SU-DHL-6 (cell line): Measurements from ENCODE around the gene PFKFB2.

Experiments used
- H2AFZ ChIP-seq: fragments of 200-600 bp; sonication (generic); 2 replicates; pipeline ENCODE4 v1.6.1; 2014; ENCODE audit warnings: low read depth, mild to moderate bottlenecking, moderate library complexity, mixed read lengths, antibody characterized with exemption, low read length; ENCODE audit not compliant: severe bottlenecking
- H3F3A ChIP-seq: fragments of 200-600 bp; shearing (Covaris generic); 2 replicates; pipeline ENCODE4 v1.6.0; 2016; ENCODE audit warnings: antibody characterized with exemption, mild to moderate bottlenecking; ENCODE audit not compliant: insufficient read depth
- H3K27ac ChIP-seq: fragments of 200-600 bp; sonication (generic); 2 replicates; pipeline ENCODE4 v1.5.1; 2016; ENCODE audit warnings: low read depth, mild to moderate bottlenecking, low read length, moderate library complexity, mixed read lengths
- H3K27me3 ChIP-seq: fragments of 200-600 bp; sonication (generic), shearing (Covaris generic); 2 replicates; pipeline ENCODE4 v1.6.0; 2014; ENCODE audit warnings: mild to moderate bottlenecking, low read length
- H3K36me3 ChIP-seq: fragments of 200-600 bp; sonication (generic); 2 replicates; pipeline ENCODE4 v1.6.1; 2014; ENCODE audit warnings: mild to moderate bottlenecking, low read length, mixed read lengths
- H3K4me2 ChIP-seq: fragments of 300-600, 200-600 bp; shearing (Covaris generic), sonication (generic); 2 replicates; pipeline ENCODE4 v1.6.0; 2014; ENCODE audit warnings: low read length, low read depth, mild to moderate bottlenecking; ENCODE audit not compliant: poor library complexity, severe bottlenecking
- H3K4me3 ChIP-seq: fragments of 200-600 bp; sonication (generic); 2 replicates; pipeline ENCODE4 v1.5.1; 2014; ENCODE audit warnings: antibody characterized with exemption, low read length, mild to moderate bottlenecking, mixed read lengths; ENCODE audit not compliant: insufficient read depth, poor library complexity, severe bottlenecking
- H3K79me2 ChIP-seq: fragments of 200-600 bp; sonication (generic); 2 replicates; pipeline ENCODE4 v1.6.1; 2014; ENCODE audit warnings: mild to moderate bottlenecking, low read length, moderate library complexity; ENCODE audit not compliant: insufficient read depth
- H3K9ac ChIP-seq: fragments of 200-600 bp; sonication (generic); 2 replicates; pipeline ENCODE4 v1.7.0; 2014; ENCODE audit warnings: mild to moderate bottlenecking, low read length
- H3K9me2 ChIP-seq: fragments of 200-600 bp; sonication (generic); replicated peaks from 2 replicates; pipeline ENCODE4 v1.6.1; 2014; ENCODE audit warnings: low read length; ENCODE audit not compliant: insufficient read depth
- H3K9me3 ChIP-seq: fragments of 200-600 bp; sonication (generic); 2 replicates; pipeline ENCODE4 v1.6.1; 2014; ENCODE audit warnings: low read length, mixed read lengths; ENCODE audit not compliant: insufficient read depth
- H4K20me1 ChIP-seq: fragments of 200-600 bp; sonication (generic); 2 replicates; pipeline ENCODE4 v1.6.1; 2014; ENCODE audit warnings: low read depth, mild to moderate bottlenecking, antibody characterized with exemption, low read length, moderate library complexity, mixed read lengths
- EZH2phosphoT487 ChIP-seq: fragments of 200-600 bp; sonication (generic), shearing (Covaris generic); conservative IDR thresholded peaks from 2 replicates; pipeline ENCODE4 v1.6.1; 2018; ENCODE audit warnings: mild to moderate bottlenecking, antibody characterized with exemption, low read length, moderate library complexity, mixed read lengths
- TF ChIP-seq, protein P1 (sequence below): fragments of 200-600 bp; sonication (generic); IDR thresholded peaks from one replicate; pipeline ENCODE4 v1.5.1; 2017; ENCODE audit warnings: antibody characterized with exemption, mild to moderate bottlenecking, low read length, moderate library complexity; ENCODE audit not compliant: insufficient read depth, poor library complexity, severe bottlenecking

The PFKFB2 gene

DNA sequence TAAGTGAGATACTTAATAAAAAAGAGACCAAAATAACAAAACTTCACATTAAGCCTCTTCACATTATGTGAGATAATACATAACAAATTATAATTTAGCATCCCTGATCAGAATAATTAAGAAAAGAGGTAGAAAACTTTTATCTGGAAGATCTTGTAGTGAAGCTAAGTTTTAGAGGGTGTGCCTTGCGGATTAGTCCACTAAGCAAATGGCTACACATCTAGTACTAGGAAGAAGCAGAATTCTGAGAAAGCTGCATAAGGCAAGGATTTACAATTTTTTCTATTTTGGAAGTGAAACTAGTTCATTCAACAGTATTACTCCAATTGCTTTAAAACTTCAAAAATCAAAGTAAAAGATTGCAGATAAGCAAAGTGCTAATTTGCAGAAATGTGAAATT lies 5.6 kb upstream of the PFKFB2 start:
- no peaks in the 10 kb centered on the region for H3F3A ChIP-seq
- no peak for TF ChIP-seq EZH2phosphoT487
- TF ChIP-seq, protein P1, sequence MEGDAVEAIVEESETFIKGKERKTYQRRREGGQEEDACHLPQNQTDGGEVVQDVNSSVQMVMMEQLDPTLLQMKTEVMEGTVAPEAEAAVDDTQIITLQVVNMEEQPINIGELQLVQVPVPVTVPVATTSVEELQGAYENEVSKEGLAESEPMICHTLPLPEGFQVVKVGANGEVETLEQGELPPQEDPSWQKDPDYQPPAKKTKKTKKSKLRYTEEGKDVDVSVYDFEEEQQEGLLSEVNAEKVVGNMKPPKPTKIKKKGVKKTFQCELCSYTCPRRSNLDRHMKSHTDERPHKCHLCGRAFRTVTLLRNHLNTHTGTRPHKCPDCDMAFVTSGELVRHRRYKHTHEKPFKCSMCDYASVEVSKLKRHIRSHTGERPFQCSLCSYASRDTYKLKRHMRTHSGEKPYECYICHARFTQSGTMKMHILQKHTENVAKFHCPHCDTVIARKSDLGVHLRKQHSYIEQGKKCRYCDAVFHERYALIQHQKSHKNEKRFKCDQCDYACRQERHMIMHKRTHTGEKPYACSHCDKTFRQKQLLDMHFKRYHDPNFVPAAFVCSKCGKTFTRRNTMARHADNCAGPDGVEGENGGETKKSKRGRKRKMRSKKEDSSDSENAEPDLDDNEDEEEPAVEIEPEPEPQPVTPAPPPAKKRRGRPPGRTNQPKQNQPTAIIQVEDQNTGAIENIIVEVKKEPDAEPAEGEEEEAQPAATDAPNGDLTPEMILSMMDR = no peak
- no peak overlapping the region for H3K27ac ChIP-seq
- no peak overlapping the region for H3K9ac ChIP-seq
- H3K9me2 ChIP-seq = no peaks in the 10 kb centered on the region
- no peak overlapping the region for H3K4me2 ChIP-seq
- H3K36me3 ChIP-seq = no peaks in the 10 kb centered on the region
- no peaks in the 10 kb centered on the region for H3K9me3 ChIP-seq
- H4K20me1 ChIP-seq = no peaks in the 10 kb centered on the region
- H2AFZ ChIP-seq = no peak overlapping the region
- H3K4me3 ChIP-seq = no peak overlapping the region
- no peaks in the 10 kb centered on the region for H3K79me2 ChIP-seq
- H3K27me3 ChIP-seq = no peaks in the 10 kb centered on the region; the same call in 1 of the 2 replicates

DNA sequence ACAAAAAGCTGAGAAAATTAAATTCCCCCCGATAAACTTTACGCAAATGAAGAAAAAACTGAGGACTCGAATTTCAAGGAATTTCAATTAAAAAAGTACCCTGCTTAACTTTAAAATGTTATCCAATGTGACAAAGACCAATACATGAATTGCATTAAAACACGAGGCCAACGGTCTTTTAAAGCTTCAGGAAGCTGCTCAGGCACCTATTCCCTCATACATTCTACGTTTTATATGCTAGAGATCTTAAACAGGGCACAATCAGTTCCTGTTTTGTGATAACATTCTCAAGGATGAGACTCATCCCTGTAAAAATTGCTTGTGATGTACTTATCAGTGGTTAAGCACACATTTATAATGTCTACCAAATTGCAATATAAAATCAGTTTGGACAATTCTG lies 5.0 kb upstream of the PFKFB2 start:
- Histone ChIP-seq H3K9me2 (no peaks in the 10 kb centered on the region), H3K27ac (no peak overlapping the region), H3K36me3 (no peaks in the 10 kb centered on the region), H4K20me1 (no peaks in the 10 kb centered on the region), H3K4me2 (no peak overlapping the region), H3K27me3 (no peaks in the 10 kb centered on the region; the same call in 1 of the 2 replicates), H3K4me3 (no peak overlapping the region), H3K9me3 (no peaks in the 10 kb centered on the region), H3F3A (no peaks in the 10 kb centered on the region), H3K79me2 (no peaks in the 10 kb centered on the region), H3K9ac (no peak overlapping the region), H2AFZ (no peak overlapping the region)
- TF ChIP-seq EZH2phosphoT487 = no peak
- TF ChIP-seq, protein P1 = no peak

DNA sequence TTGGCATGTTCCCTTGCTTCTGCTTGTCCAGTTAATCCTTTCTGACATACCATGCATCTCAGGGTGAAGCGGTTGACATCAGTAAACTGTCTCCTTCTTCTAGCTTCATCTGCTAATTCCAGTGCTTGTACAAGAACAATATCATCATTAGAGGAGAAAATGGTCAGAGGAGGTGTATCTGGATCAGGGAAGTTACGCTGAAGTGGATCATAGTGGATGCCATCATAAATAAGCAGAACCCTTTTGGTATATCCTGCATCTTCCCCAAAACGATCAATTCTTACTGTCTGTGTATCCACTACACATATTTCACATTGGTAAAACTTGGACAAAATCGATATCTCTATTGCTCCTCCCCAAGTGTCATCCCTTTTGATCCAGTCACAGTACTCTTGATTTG lies 4.0 kb upstream of the PFKFB2 start:
- Histone ChIP-seq H3K9ac (no peak overlapping the region), H3K27ac (no peak overlapping the region), H3K36me3 (no peaks in the 10 kb centered on the region)

More for the DNA sequence above, 4.0 kb upstream of the PFKFB2 start:
- Histone ChIP-seq H3K9me3 (no peaks in the 10 kb centered on the region), H3K4me2 (no peak overlapping the region), H2AFZ (no peak overlapping the region), H3K4me3 (no peak overlapping the region), H4K20me1 (no peaks in the 10 kb centered on the region), H3K27me3 (no peaks in the 10 kb centered on the region), H3K9me2 (no peaks in the 10 kb centered on the region), H3K79me2 (no peaks in the 10 kb centered on the region), H3F3A (no peaks in the 10 kb centered on the region)
- TF ChIP-seq, protein P1 = no peak
- TF ChIP-seq EZH2phosphoT487 = no peak
